Measurements from ENCODE around the gene RAP2A.

RAP2A gene

GRCh38 chr13:97475011-97475410 lies 41.0 kb downstream of the RAP2A start:
- Histone ChIP-seq H3K27ac (ENCODE audit: low read depth, low read length) (no peak overlapping the region), H3K9ac (ENCODE audit: low read length) (no peak overlapping the region), H3K27me3 (ENCODE audit: low read length) (no peaks in the 10 kb centered on the region), H3K9me2 (replicated peaks; ENCODE audit: insufficient read depth, low read length) (no peaks in the 10 kb centered on the region), H2AFZ (ENCODE audit: low read depth, low read length, severe bottlenecking) (no peak overlapping the region), H3K36me3 (ENCODE audit: low read length) (no peaks in the 10 kb centered on the region), H4K20me1 (ENCODE audit: low read depth, low read length) (no peaks in the 10 kb centered on the region), H3K4me3 (ENCODE audit: insufficient read depth, low read length, poor library complexity, severe bottlenecking) (no peak overlapping the region), H3F3A (ENCODE audit: insufficient read depth) (no peaks in the 10 kb centered on the region), H3K9me3 (ENCODE audit: insufficient read depth, low read length) (no peaks in the 10 kb centered on the region), H3K4me2 (ENCODE audit: low read depth, low read length, poor library complexity, severe bottlenecking) (no peak overlapping the region), H3K79me2 (ENCODE audit: insufficient read depth, low read length) (no peaks in the 10 kb centered on the region)
- no peak for TF ChIP-seq CTCF (IDR thresholded peaks at IDR 0.05; ENCODE audit: insufficient read depth, low read length, poor library complexity, severe bottlenecking)
- no peak for TF ChIP-seq EZH2phosphoT487 (conservative IDR thresholded peaks at IDR 0.05; ENCODE audit: low read length)

GRCh38 chr13:97477844-97478243 lies 43.9 kb downstream of the RAP2A start:
- no peak for TF ChIP-seq CTCF (IDR thresholded peaks at IDR 0.05; ENCODE audit: insufficient read depth, low read length, poor library complexity, severe bottlenecking)
- TF ChIP-seq EZH2phosphoT487 (conservative IDR thresholded peaks at IDR 0.05; ENCODE audit: low read length), result no peak
- no peaks in the 10 kb centered on the region for H3K36me3 ChIP-seq (ENCODE audit: low read length)

GRCh38 chr13:97478247-97478646 lies 44.3 kb downstream of the RAP2A start:
- Histone ChIP-seq H3K9me3 (ENCODE audit: insufficient read depth, low read length) (no peaks in the 10 kb centered on the region), H3K36me3 (ENCODE audit: low read length) (no peaks in the 10 kb centered on the region), H3K27ac (ENCODE audit: low read depth, low read length) (no peak overlapping the region), H3K9ac (ENCODE audit: low read length) (no peak overlapping the region), H3K79me2 (ENCODE audit: insufficient read depth, low read length) (no peaks in the 10 kb centered on the region), H3K27me3 (ENCODE audit: low read length) (no peaks in the 10 kb centered on the region), H2AFZ (ENCODE audit: low read depth, low read length, severe bottlenecking) (no peak overlapping the region), H4K20me1 (ENCODE audit: low read depth, low read length) (no peaks in the 10 kb centered on the region), H3K4me2 (ENCODE audit: low read depth, low read length, poor library complexity, severe bottlenecking) (no peak overlapping the region), H3F3A (ENCODE audit: insufficient read depth) (no peaks in the 10 kb centered on the region), H3K9me2 (replicated peaks; ENCODE audit: insufficient read depth, low read length) (no peaks in the 10 kb centered on the region), H3K4me3 (ENCODE audit: insufficient read depth, low read length, poor library complexity, severe bottlenecking) (no peak overlapping the region)
- no peak for TF ChIP-seq EZH2phosphoT487 (conservative IDR thresholded peaks at IDR 0.05; ENCODE audit: low read length)
- TF ChIP-seq CTCF (IDR thresholded peaks at IDR 0.05; ENCODE audit: insufficient read depth, low read length, poor library complexity, severe bottlenecking), result no peak

More at GRCh38 chr13:97477844-97478243, 43.9 kb downstream of the RAP2A start:
- no peak overlapping the region for H3K4me2 ChIP-seq (ENCODE audit: low read depth, low read length, poor library complexity, severe bottlenecking)
- H3K27me3 ChIP-seq (ENCODE audit: low read length), result no peaks in the 10 kb centered on the region
- no peak overlapping the region for H3K4me3 ChIP-seq (ENCODE audit: insufficient read depth, low read length, poor library complexity, severe bottlenecking)
- H4K20me1 ChIP-seq (ENCODE audit: low read depth, low read length), result no peaks in the 10 kb centered on the region
- H3K9me3 ChIP-seq (ENCODE audit: insufficient read depth, low read length), result no peaks in the 10 kb centered on the region
- no peak overlapping the region for H2AFZ ChIP-seq (ENCODE audit: low read depth, low read length, severe bottlenecking)
- no peaks in the 10 kb centered on the region for H3K79me2 ChIP-seq (ENCODE audit: insufficient read depth, low read length)
- H3K27ac ChIP-seq (ENCODE audit: low read depth, low read length), result no peak overlapping the region
- H3F3A ChIP-seq (ENCODE audit: insufficient read depth), result no peaks in the 10 kb centered on the region
- no peak overlapping the region for H3K9ac ChIP-seq (ENCODE audit: low read length)
- H3K9me2 ChIP-seq (replicated peaks; ENCODE audit: insufficient read depth, low read length), result no peaks in the 10 kb centered on the region

Data from SU-DHL-6 (cell line).